GM12878 (cell line): ENCODE measurements around the gene ARHGEF16. TPM values are rescaled to one million over a fixed set of nuclear protein-coding genes. Genes with fewer than 3 reads are reported as not detected.

Source experiments
- ATAC-seq: fragments of 200-7000 bp; cut with Tn5 transposase; 3 replicates; pipeline ENCODE4 v1.9.1; 2020; ENCODE audit warnings: mild to moderate bottlenecking, moderate library complexity
- BruUV-seq: library from RNA; stranded (reverse); fragments of 400-500 nt; replicated peaks from 2 replicates; lab custom pipeline; 2021; lab: Mats Ljungman, UMichigan
- CTCF ChIA-PET: fragments of 300-600 bp; sonication (Branson Sonifier 250); formaldehyde crosslinking; extraction: SDS; loops from one replicate; lab custom pipeline; 2021; ENCODE audit warnings: inconsistent platforms; lab: Yijun Ruan, JAX
- POLR2A ChIA-PET: fragments of 350-600 bp; formaldehyde crosslinking; extraction: SDS; loops from one replicate; lab custom pipeline; 2021; ENCODE audit warnings: inconsistent platforms; lab: Charles Lee
- RAD21 ChIA-PET: fragments of 300-600 bp; sonication (Branson Sonifier 250); formaldehyde crosslinking; loops from one replicate; lab custom pipeline; 2023; ENCODE audit warnings: antibody characterized with exemption; ENCODE audit not compliant: unreplicated experiment; lab: Charles Lee
- SMC1A ChIA-PET: fragments of 300-600 bp; sonication (Branson Sonifier 250); formaldehyde crosslinking; loops from one replicate; lab custom pipeline; 2023; ENCODE audit not compliant: unreplicated experiment, uncharacterized antibody; lab: Charles Lee
- DNase-seq: peaks from one replicate; pipeline ENCODE4 v3.0.0-alpha.2; 2011; ENCODE audit warnings: low read depth, low spot score
- FAIRE-seq: peaks from 3 replicates; lab custom pipeline; 2011; peaks lifted over from hg19 to GRCh38; lab: Jason Lieb, UNC
- H2AFZ ChIP-seq: 2 replicates; pipeline ENCODE4 v1.6.0; 2011; ENCODE audit warnings: low read depth, low read length, control low read depth; ENCODE audit not compliant: control insufficient read depth
- H3K27ac ChIP-seq: 2 replicates; pipeline ENCODE4 v1.5.1; 2011; ENCODE audit warnings: control low read depth; ENCODE audit not compliant: control insufficient read depth, insufficient read depth
- H3K27me3 ChIP-seq, 2 experiments: replicated peaks in 1 of 2; 2 replicates each; pipeline versions ENCODE4 v1.6.0 to v1.6.1; 2011; ENCODE audit warnings: low read length in 1 of 2; ENCODE audit not compliant: control insufficient read depth in 2 of 2, insufficient read depth in 2 of 2
- H3K36me3 ChIP-seq, 2 experiments: 2 replicates each; pipeline ENCODE4 v1.5.1; 2011; ENCODE audit warnings: low read length in 1 of 2; ENCODE audit not compliant: control insufficient read depth in 2 of 2, insufficient read depth in 2 of 2
- H3K4me1 ChIP-seq: 2 replicates; pipeline ENCODE4 v1.6.1; 2011; ENCODE audit warnings: mild to moderate bottlenecking, low read length, moderate library complexity, mixed read lengths; ENCODE audit not compliant: control insufficient read depth, insufficient read depth
- H3K4me2 ChIP-seq: 2 replicates; pipeline ENCODE4 v1.6.0; 2011; ENCODE audit warnings: control low read depth; ENCODE audit not compliant: control insufficient read depth, insufficient read depth
- H3K4me3 ChIP-seq: fragments of 200-600 bp; sonication (generic); 2 replicates; pipeline ENCODE4 v1.5.1; 2016
- H3K79me2 ChIP-seq: 2 replicates; pipeline ENCODE4 v1.6.0; 2011; ENCODE audit warnings: low read length; ENCODE audit not compliant: control insufficient read depth, insufficient read depth
- H3K9ac ChIP-seq: 2 replicates; pipeline ENCODE4 v1.8.0; 2011; ENCODE audit warnings: low read length, control low read depth, mixed read lengths; ENCODE audit not compliant: control insufficient read depth, insufficient read depth
- H3K9me3 ChIP-seq: replicated peaks from 3 replicates; pipeline ENCODE4 v1.5.1; 2011; ENCODE audit warnings: mild to moderate bottlenecking, low read length; ENCODE audit not compliant: control insufficient read depth, insufficient read depth
- H4K20me1 ChIP-seq: 2 replicates; pipeline ENCODE4 v1.6.0; 2011; ENCODE audit not compliant: control insufficient read depth, insufficient read depth
- BCL3 ChIP-seq: IDR thresholded peaks from 2 replicates; pipeline ENCODE4 v1.6.1; 2011; ENCODE audit warnings: borderline replicate concordance, low read depth, mild to moderate bottlenecking, moderate library complexity, low read length; ENCODE audit not compliant: insufficient read depth, poor library complexity, severe bottlenecking
- CBFB ChIP-seq: IDR thresholded peaks from 2 replicates; pipeline ENCODE4 v1.6.1; 2016; ENCODE audit warnings: antibody characterized with exemption, low read depth
- CEBPB ChIP-seq, 2 experiments: fragments of 150-350 bp in 1 of 2; IDR thresholded peaks; 2 replicates each; pipeline ENCODE4 v1.6.1; 2012 to 2014; ENCODE audit warnings: low read depth in 2 of 2, low read length in 2 of 2, borderline replicate concordance in 1 of 2, inconsistent platforms in 1 of 2
- EZH2 ChIP-seq: IDR thresholded peaks from 2 replicates; pipeline ENCODE4 v1.6.1; 2012; ENCODE audit warnings: low read depth, mild to moderate bottlenecking, control low read depth, inconsistent platforms, low read length, borderline replicate concordance; ENCODE audit not compliant: control insufficient read depth
- HDAC6 ChIP-seq: fragments of 200-600 bp; sonication (generic); IDR thresholded peaks from one replicate; pipeline ENCODE4 v1.8.0; 2017; ENCODE audit warnings: antibody characterized with exemption; ENCODE audit not compliant: unreplicated experiment
- MAX ChIP-seq: IDR thresholded peaks from 2 replicates; pipeline ENCODE4 v1.6.1; 2012; ENCODE audit warnings: low read depth, low read length, improper control_type of control experiment
- NFXL1 ChIP-seq: fragments of 450-650 bp; IDR thresholded peaks from 2 replicates; pipeline ENCODE4 v1.6.1; 2017; ENCODE audit warnings: antibody characterized with exemption, mild to moderate bottlenecking, borderline replicate concordance
- NR2C1 ChIP-seq: fragments of 450-650 bp; IDR thresholded peaks from 2 replicates; pipeline ENCODE4 v1.6.1; 2017; ENCODE audit warnings: antibody characterized with exemption, mild to moderate bottlenecking, moderate library complexity
- PKNOX1 ChIP-seq: fragments of 450-650 bp; IDR thresholded peaks from 2 replicates; pipeline ENCODE4 v1.6.1; 2016; ENCODE audit warnings: mild to moderate bottlenecking
- SUPT20H ChIP-seq: IDR thresholded peaks from 2 replicates; pipeline ENCODE4 v1.6.1; 2011; ENCODE audit warnings: low read depth, mild to moderate bottlenecking, low read length, moderate library complexity, borderline replicate concordance; ENCODE audit not compliant: control insufficient read depth
- USF2 ChIP-seq: IDR thresholded peaks from 2 replicates; pipeline ENCODE4 v1.6.1; 2011; ENCODE audit warnings: low read depth, low read length, improper control_type of control experiment, borderline replicate concordance
- YBX1 ChIP-seq: fragments of 450-650 bp; IDR thresholded peaks from 2 replicates; pipeline ENCODE4 v1.6.1; 2016; ENCODE audit warnings: antibody characterized with exemption
- YY1 ChIP-seq: IDR thresholded peaks from 2 replicates; pipeline ENCODE4 v1.6.1; 2011; ENCODE audit warnings: low read depth, mild to moderate bottlenecking, low read length
- WGBS: methylation state at CpG from one replicate; pipeline ENCODE4 v1.1.6; 2016; ENCODE audit warnings: low lambda C conversion rate; ENCODE audit not compliant: insufficient replicate concordance, insufficient coverage; ENCODE audit errors: missing lambda C conversion rate; 5-methylcytosine and 5-hydroxymethylcytosine counted together
- in situ Hi-C: fragments of 300-500 bp; cut with MboI; formaldehyde crosslinking; loops from 9 replicates; pipeline ENCODE4 v1.14.3; 2018; ENCODE audit warnings: mixed read lengths
- intact Hi-C: fragments of 100-400 bp; cut with micrococcal nuclease; formaldehyde crosslinking; loops from one replicate; pipeline ENCODE4 v1.14.2; 2022; ENCODE audit not compliant: unreplicated experiment
- polyA plus RNA-seq, 11 experiments: library from polyadenylated mRNA; depleted of rRNA in 4 of 11; unstranded in 6 of 11; stranded (reverse) in 5 of 11; fragments of >200 nt; fragmentation: Nextera tagmentation in 4 of 11; fragmentation: Illumina TruSeq in 1 of 11; extraction: Ambion mirVana in 4 of 11; extraction: Trizol in 1 of 11; gene quantifications; 1 replicate in 1 of 11; 2 replicates in 10 of 11; pipeline versions ENCODE4 v1.2.1 to v1.2.3, GENCODE V29; 2011 to 2016; ENCODE audit warnings: inconsistent platforms in 2 of 11, missing spikeins in 2 of 11, low read depth in 1 of 11
- total RNA-seq, 4 experiments: library from RNA; depleted of rRNA in 3 of 4; stranded (reverse); fragments of >200 nt in 3 of 4; fragmentation: Illumina TruSeq in 1 of 4; extraction: Trizol in 1 of 4; gene quantifications; 2 replicates each; pipeline versions ENCODE4 v1.2.1 to v1.2.3, GENCODE V29; 2013 to 2021

The ARHGEF16 gene
- total and polyA plus RNA-seq, 10 of the 15 experiments (the other 5 are each of a cell fraction or from before 2014, with no cell fraction given) = not detected

- no peak for TF ChIP-seq MAX
These were observed 68.2 kb downstream of the ARHGEF16 start (continued) for GRCh38 chr1:3522564-3523265.

GRCh38 chr1:3523980-3524379 is 69.5 kb downstream of the ARHGEF16 start:
- peaks cover 0 to 2% of the 10 kb centered on the region in 2 experiments; a peak in 2 of 4 replicates for H3K27me3 ChIP-seq
- H3K36me3 ChIP-seq = no peaks in the 10 kb centered on the region
- ChIA-PET CTCF (no interaction called here), RAD21 (no interaction called here), SMC1A (no interaction called here), POLR2A (no interaction called here)
- no peaks in the 10 kb centered on the region for H3K79me2 ChIP-seq
- H3K9me3 ChIP-seq = no peaks in the 10 kb centered on the region
- DNase-seq (no peak), FAIRE-seq (no peak), ATAC-seq (no peak)
- TF ChIP-seq CBFB (no peak), EZH2 (no peak), BCL3 (no peak), CEBPB (IDR thresholded peaks at IDR 0.05; ENCODE audit: borderline replicate concordance in 1 of 2, low read depth in 2 of 2, low read length in 2 of 2) (no peak), PKNOX1 (no peak), SUPT20H (no peak), YBX1 (no peak), HDAC6 (no peak), USF2 (no peak), YY1 (no peak), NFXL1 (no peak), NR2C1 (no peak)
- BruUV-seq = no TSS peak
- intact Hi-C loops (no loop called here), in situ Hi-C loops (no loop called here)
- no peaks in the 10 kb centered on the region for H4K20me1 ChIP-seq
- no peak overlapping the region for H3K4me3 ChIP-seq
- H3K4me1 ChIP-seq = no peaks in the 10 kb centered on the region
- 62% methylated on average over 13 of the region's 13 CpGs for WGBS
- no peak overlapping the region for H3K9ac ChIP-seq
- H3K4me2 ChIP-seq = no peak overlapping the region
- no peak overlapping the region for H2AFZ ChIP-seq
- no peak overlapping the region for H3K27ac ChIP-seq
